Activated gamma-delta T cell treated with anti-CD3 and anti-CD28 coated beads, Interleukin-2, amount 50 U/mL, for 16 hours (primary cell): ENCODE results near the gene ABCF3.

ENCODE experiments used
- DNase-seq: peaks from one replicate; pipeline ENCODE4 v3.0.0-alpha.2; 2020; ENCODE audit warnings: low read depth

ABCF3 gene

DNA sequence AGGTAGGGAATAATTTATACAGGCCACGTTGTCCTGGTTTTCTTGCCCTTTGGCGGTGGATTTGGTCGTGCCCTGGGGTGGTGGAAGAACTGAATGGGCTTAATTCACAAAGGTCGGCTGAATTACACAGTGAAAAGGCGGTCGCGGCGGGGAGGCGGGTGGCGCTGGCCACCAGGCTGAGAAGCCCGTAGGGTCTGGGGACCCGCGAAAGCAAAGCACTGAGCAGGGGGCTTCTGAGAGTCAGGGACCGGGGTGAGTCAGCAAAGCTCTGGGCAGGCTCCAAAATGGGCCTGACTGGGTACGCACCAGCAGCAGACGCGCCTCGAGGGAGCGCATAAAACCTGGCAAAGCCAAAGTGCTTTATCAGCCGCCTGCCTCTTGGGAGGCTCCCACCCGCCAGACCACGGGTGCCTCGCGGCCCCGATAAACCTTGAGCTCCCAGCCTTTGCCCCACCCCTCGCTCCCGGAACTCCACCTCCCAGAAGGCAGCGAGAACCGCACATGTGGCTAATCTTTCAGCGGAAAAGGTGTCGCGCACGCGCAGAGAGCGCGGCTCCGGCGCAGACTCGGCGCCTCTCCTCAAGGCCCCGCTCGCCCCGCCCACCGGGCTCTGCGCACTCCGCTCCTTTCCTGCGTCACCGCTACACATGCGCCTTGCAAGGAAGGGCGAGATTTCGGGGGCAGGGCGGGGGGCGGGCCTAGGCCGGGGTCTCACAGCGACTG is 377 bp upstream of the ABCF3 start:
- DNase-seq: peak; percentile 99

DNA sequence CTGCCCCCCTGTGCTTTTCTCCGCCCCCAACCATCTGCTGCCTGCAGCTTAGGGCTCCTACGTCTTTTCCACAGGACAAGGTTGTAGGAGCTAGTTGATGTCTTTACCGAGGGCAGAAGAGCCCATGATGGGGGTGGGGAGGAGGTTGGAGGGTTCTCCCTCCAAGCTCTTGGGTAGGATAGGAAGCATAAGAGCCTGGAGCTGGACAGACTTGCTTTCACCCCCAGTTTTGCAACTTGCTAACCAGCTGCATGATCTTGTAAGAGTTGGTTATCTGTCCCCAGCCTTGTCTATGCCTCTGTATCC is 856 bp downstream of the ABCF3 start:
- no peak for DNase-seq

DNA sequence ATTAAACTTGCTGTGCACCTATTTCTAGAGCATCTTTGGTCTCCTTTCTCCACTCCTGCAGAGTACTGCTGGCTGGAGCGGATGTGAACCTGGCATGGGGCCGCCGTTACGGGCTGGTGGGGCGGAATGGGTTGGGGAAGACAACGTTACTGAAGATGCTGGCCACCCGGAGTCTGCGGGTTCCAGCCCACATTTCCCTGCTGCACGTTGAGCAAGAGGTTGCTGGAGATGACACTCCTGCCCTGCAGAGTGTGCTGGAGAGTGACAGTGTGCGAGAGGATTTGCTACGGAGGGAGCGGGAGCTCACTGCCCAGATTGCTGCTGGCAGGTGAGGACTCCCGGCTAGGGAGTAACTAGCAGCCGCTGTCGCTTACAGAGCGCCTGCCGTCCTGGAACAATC is 2.1 kb downstream of the ABCF3 start:
- no peak for DNase-seq

DNA sequence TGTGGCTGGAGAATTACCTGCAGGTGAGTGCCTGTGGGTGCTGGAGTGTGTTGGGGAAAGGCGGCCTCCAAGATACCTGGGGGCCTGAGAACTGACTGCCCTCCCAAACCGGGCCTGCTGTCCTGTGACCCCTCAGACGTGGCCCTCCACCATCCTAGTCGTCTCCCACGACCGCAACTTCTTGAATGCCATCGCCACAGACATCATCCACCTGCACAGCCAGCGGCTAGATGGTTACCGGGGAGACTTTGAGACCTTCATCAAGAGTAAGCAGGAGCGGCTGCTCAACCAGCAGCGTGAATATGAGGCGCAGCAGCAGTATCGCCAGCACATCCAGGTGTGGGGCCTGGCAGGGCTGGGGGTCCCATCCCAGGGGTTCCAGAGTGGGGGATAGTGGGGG is 3.4 kb downstream of the ABCF3 start:
- DNase-seq: no peak

DNA sequence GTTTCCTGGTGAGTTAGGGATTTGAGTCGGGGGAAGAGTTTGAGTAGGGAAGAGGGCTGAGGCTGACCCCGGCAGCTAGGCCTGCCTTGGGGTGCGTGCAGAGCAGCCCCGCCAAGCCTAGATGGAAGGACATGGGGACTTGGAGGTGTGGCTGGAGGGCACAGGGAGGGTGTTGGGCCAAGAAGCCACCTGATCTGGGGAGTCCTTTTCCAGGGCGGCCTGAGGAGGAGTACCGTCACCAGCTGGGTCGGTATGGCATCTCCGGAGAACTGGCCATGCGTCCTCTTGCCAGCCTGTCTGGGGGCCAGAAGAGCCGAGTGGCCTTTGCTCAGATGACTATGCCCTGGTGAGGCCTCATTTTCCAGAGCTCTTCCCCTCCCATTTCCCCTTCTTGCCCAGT is 6.9 kb downstream of the ABCF3 start:
- DNase-seq: no peak

DNA sequence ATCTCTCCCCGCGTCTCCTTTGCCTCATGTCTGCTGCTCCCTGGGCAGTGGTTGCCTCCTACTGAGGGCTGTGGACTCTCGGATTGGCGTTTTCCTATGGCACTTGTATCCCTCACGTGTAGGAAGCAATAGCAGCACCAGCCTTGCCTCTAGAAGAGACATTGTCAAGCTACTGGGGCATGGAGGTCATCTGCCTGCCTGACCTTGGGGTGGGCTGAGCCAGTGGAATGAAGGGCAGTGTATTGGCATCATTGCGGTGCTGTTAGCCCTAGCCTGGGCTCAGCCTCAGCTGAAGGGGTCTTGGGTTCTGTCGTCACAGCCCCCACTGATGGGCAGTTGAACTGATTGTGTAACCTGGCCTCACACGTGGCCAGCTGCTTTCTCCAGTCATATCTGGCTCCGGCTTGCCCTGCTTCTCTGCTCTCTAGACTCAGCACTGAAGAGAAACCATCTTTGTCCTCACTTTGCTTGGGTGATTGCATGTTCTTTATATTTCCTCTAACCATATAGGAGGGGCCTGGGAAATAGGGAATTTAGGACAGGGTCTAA is 8.1 kb downstream of the ABCF3 start:
- DNase-seq: no peak

DNA sequence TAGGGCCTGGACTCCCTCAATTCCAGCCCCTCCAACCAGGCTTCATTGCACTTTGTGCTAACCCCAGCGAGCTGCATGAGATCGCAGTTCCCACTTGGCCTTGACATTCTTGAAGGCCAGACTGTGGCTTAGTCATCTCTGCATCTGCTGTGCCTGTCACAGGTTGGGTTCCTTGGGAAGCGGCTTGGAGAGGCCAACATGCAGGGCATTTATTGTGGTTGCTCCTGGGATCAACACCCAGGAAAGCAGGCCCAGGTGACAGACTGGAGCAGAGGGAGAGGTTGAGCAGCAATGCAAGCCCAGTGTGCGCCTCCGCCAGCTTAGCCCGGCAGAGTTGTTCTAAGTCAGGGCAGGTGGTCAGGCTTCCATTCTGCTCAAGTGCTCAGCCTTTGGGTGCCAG is 10.5 kb downstream of the ABCF3 start:
- no peak for DNase-seq

DNA sequence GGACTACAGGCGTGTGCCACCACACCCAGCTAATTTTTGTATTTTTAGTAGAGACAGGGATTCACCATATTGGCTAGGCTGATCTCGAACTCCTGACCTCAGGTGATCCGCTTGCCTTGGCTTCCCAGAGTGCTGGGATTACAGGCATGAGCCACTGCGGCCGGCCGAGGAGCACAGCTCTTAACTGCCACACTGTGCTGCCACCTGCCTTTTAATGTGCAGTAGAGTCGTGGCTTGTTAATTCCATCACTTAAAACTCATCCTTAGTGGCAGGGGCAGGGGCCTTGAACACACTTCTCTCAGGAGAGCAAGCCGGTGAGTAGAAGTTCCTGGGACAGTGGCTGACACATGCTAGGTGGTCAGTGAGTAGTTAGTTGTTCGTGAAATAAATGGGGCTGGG is 12.5 kb downstream of the ABCF3 start:
- no peak for DNase-seq

DNA sequence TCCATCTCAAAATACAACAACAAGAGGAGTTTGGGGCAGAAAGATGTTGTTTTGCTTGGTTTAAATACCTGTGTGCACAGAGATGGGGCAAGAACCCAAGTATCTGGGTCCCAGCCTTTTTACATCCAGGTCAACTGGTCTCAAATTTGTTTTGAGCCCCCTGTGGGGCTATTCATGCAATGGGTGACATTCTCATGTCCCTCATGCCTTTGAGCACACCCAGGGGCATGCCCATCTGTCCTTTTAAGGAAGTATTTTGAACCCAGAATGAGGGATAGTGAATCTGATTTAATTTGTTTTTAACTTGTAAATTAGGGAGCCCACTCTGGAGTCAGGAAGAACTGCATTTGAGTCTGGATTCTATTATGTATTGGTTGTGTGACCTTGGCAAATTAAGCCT is 14.8 kb downstream of the ABCF3 start:
- no peak for DNase-seq

DNA sequence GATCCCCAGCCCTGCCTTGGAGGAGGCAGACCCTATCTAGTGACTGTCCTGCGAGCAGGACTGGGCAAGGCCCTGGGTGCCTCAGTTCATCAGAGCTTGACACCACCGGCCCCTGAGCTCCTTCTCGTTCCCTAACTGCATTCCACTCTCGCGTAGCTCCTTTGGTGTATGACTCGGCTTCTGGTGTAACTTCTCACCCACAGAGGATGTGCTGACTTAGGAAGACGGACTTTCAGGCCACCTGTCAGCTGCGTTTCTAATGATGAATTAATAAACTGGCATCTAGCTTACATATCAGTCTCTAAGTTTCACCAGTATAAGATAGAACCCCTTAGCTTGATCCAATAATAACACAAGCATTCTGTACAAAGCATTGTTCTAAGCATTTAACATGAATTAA is 17.5 kb downstream of the ABCF3 start:
- no peak for DNase-seq

DNA sequence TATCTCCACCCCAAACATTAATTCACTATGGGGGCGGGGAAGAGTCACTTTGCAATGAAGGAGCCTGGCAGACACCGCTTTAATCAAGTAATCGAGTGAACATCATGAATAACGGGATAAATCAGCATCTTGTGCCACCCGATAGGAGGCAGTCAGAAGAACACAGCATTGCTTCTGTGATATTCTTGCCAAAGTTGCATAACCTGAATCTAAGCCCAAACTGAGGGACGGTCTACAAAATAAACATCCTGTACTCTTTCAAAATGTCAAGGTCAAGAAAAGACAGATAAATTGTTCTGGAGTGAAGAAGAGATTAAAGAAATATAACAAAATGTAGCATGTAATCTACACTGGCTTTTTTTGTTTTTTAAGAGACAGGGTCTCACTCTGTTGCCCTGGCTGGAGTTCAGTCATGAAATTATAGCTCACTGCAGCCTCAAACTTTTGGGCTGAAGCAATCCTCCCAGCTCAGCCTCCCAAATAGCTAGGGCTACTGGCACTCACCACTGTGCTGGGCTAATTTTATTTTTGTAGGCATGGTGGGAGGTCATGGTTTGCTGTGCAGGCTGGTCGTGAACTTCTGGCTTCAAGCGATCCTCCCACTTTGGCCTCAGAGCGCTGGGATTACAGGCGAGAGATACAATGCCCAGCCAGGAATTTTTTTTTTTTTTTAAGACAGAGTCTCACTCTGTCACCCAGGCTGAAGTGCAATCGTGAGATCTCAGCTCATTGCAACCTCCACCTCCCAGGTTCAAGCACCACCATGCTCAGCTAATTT is 23.3 kb downstream of the ABCF3 start:
- no peak for DNase-seq

DNA sequence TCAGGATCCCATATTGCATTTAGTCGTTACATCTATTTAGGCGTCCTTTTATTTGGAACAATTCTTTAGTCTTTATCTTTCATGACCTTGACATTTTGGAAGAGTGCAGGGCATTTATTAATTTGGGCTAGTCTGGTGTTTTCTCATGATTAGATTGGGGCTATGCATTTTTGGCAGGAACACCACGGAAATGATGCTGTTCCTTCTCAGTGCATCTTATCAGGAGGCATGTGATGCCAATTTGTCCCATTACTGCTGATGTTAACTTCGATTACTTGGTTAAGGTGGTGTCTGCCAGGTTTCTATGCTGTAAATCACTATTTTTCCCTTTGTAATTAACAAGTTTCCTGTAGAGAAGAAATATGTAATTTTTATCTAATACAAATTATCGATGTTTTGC is 25.3 kb downstream of the ABCF3 start:
- DNase-seq: no peak

DNA sequence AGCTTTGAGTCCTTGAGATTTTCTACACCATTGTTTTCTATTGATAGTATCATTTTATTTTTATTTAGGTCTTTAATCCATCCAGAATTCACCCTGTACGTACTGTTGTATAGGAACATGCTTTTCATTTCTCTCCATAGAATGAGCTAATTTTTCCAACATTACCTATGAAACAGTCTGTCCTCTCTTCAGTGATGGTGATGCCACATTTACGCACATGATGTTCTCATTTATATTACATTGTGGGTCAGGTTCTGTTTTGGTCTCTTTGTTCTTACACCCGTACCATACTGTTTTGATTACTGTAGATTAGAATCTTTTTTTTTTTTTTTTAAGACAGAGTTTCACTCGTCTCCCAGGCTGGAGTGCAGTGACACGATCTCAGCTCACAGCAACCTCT is 25.7 kb downstream of the ABCF3 start:
- DNase-seq: no peak

DNA sequence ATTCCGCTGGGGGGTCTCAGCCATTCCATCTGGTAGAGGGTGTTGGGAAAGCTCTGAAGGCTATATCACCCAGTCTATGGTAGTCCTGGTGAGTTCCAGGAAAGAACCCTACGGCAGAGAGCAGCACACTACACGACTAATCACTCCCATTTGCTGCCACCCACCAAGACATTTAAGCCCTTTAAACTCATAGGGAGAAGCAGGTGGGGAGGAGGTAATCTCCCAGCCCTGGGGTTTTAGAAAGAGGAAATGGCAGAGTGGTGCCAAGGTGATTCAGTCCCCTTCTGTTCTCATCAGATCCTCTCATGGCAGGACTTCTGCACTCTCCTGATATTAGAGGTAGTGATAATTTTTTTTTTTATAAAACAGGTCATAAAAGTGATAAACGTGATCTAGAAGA is 32.8 kb downstream of the ABCF3 start:
- DNase-seq: no peak

DNA sequence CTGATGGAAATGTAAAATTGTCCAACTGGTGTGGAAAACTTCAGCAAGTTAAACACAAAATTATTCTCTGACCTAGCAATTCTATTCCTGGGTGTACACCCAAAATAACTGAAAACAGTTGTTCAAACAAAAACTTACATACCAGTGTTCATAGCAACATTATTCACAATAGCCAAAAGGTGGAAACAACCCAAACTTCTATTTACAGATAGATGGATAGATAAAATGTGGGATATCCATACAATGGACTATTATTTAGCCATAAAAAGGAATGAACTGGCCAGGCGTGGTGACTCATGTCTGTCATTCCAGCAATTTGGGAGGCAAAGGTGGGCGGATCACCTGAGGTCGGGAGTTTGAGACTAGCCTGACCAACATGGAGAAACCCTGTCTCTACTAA is 36.5 kb downstream of the ABCF3 start:
- no peak for DNase-seq

DNA sequence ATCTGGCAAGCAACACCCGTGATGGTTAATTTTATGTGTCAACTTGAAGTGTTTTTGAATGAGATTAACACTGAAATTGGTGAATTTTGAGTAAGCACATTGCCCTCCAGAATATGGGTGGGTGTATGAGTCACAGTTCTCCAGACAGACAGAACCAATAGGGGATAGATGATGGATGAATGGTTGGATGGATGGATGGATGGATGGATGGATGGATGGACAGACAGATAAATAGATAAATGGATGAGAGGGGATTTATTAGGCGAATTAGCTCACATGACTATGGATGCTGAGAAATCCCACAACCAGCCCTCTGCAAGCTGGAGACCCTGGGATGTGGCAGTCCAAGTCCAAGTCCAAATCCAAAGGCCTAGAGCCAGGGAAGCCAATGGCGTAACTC is 37.9 kb downstream of the ABCF3 start:
- no peak for DNase-seq

DNA sequence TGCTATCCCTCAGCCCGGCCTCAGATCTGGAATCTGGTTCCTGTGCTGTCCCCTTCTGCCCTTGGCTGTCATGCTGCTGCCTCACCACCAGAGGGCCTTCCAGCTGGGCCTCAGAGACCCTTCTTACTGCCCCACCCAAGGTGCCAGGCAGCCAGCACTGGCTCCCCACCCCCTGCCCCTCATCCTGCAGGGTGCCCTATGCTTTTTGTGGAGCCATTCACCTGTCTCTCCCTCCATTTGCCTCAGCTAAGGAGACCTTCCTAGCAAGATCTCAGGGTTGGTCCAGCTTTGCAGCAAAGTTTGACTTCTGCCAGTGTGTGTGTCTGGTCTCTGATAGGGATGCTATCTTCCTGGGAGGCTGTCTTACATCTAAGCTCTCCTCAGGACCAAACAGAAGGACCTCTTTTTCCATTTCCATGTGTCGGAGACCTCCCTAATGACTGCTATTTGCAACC is 41.5 kb downstream of the ABCF3 start:
- peak; percentile 27 for DNase-seq

DNA sequence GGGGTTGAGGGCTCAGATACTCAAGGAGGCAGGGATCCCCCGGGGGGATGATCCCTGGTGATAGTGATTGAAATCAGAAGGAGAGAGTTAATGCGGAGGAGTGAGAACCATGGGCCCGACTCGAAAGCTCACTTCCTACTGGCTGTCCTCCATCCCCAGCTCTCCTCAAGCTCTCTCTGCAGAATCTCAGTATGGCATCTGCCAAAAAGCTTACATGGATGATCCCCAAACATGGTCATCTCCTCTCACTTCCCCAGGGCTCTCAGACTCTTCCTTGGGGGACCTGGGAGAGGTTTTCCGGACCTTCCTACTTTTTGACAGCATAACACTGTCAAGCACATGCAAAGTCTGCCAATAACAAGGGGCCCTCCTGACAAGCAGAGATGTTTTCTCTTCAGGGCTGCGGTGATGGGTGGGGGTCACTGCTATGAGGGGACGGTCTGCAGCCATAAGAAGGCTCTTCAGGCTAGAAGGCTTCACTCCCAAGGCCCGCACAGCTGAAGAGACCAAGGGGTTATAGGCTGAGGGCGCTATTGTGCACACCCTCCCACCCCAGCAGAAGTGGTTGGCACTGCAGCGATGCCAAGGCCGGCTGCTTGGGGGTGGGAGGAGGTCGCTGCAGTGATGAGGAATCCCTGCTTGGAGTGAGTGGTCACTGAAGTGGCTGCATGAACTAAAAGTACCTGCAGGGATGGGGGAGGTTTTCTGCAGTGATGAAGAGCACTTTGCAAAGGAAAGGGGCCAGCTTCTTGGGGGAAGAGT is 42.6 kb downstream of the ABCF3 start:
- no peak for DNase-seq

DNA sequence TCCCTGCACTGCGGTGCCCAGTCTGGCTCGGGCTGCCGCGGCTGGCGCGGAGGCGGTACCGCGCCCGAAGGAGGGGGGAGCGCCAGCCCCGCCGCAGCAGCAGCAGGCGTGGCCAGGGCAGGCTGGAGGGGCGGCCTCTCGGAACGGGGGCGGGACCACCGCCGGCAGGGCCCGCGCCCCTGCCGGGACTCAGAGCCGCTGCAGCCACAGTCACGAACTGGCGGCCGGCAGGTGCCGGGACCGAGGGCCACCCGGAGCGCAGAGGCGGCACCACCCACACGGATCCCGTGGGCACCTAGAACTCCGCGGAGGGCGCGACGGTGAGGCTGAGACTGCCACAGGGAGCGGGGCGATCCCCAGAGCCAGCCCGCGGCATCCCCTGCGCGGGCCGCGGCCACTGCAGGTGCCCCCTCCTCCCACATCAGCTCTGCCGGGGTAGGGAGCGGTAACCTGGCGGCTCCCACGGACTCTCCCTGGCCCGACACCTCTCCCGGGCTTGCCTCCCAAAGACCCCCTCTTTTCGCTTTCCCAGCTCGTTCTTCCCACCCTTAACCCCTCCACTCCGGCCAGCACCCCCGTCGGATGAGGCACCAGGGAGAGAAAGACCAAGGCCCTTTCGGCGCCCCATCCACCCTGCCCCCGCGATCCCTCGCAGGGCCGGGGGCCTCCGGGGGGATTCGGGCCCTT is 43.5 kb downstream of the ABCF3 start, which contains the start of gene VWA5B2:
TSS of gene VWA5B2 (plus strand) at position 192 of the 687 bp plus-strand sequence. CDS start 944 bp downstream, outside the sequence.
- DNase-seq: peak; percentile 62

DNA sequence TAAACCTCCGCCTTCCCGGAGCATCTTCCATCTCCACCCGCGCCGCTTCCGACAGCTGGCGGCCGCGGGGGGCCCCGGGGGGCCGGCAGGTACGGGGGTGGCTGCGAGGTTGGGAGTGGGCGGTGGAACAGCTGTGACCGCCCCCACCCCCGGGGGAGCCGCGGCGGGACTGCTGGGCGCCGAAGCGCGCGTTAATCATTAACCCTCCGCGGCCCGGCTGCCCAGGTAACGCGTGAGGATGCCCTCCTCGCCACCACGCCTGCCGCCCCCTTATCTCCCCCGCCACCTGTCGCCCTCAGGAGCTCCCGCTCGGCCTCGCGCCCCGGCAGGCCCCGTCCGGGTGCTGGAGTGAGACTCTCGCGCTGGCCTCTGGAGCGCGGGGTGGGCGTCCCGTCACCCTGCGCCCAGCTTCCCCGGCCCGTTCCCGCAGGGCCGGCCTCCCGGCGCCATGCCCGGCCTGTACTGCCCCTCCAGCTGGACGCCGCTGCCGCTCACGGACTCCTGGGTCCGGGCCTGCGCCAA is 44.1 kb downstream of the ABCF3 start:
- no peak for DNase-seq

DNA sequence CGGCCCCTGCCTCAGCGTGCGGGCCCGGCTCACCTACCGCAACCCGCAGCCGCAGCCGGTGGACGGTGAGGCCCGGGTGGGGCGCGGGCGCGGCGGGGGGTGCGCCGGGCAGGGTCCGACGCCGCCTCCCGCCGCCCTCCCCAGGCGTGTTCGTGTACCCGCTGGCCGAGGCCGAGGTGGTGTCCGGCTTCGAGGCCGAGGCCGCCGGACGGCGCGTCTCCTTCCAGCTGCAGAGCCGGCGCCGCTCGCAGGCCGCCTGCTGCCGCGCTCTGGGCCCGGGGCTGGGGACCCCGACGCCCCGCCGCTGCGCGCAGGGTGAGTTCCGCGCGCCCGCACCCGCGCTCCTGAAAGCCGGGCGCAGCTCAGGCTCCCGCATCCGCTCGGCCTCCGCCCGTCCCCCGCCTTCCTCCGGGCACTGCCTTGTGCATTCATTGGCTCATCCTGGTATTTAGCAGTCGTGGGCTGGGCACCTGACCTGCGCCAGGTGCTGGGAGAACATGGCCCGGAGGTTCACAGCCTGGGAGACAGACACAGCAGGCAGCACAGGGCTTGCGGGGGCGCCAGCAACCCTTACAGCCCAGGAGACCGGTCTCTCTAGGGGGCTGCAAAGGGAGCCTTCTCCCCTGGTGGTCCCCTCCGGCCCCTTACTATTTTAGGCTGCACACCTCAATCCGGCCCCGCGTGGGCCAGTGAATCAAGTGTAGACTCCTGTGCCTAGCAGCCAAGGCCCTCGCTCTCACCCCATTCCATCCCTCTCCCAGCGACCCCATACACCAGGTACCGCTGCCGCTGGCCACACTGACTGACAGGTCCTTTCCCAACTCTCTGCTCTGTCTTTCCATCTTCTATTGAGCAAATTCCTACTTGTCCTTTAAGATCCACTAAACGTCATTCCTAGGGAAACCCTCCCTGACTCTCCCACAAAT is 44.9 kb downstream of the ABCF3 start:
- no peak for DNase-seq
